ENCODE data around the gene WNT3A. TPM values are rescaled to one million over a fixed set of nuclear protein-coding genes. Genes with fewer than 3 reads are reported as not detected.

WNT3A gene
- total and polyA plus RNA-seq, 3 donors from 2014 or later: 0.08 to 0.19 (median 0.13) TPM

DNA sequence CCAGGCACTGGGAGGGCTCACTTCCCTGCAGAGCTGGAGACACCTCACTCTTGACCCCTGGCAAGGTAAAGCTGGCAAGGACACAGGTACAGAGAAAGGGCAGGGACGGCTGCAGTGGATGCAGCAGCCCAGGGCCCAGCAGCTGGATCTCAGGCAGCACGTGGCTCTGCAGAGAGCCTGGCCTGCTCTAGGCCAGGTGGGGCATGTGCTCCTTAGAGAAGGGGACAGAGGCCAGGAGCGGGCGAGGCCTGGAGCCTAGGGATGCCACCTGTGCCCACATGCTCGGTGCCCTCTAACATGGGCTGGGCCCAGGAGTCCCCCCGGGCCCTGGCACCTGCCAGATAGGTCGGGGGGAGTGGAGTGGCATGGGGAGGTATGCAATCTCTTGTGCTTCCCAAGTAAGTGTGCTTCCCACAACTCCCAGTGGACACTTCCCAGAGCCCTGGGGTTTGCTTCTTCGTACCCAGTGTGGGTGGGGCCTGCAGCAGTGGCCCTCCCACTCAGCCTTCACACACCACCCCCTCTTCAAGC is 30.0 kb downstream of the WNT3A start:
- H3K27ac ChIP-seq: no peak overlapping the region
- DNase-seq: no peak
- H3K27me3 ChIP-seq: no peaks in the 10 kb centered on the region

DNA sequence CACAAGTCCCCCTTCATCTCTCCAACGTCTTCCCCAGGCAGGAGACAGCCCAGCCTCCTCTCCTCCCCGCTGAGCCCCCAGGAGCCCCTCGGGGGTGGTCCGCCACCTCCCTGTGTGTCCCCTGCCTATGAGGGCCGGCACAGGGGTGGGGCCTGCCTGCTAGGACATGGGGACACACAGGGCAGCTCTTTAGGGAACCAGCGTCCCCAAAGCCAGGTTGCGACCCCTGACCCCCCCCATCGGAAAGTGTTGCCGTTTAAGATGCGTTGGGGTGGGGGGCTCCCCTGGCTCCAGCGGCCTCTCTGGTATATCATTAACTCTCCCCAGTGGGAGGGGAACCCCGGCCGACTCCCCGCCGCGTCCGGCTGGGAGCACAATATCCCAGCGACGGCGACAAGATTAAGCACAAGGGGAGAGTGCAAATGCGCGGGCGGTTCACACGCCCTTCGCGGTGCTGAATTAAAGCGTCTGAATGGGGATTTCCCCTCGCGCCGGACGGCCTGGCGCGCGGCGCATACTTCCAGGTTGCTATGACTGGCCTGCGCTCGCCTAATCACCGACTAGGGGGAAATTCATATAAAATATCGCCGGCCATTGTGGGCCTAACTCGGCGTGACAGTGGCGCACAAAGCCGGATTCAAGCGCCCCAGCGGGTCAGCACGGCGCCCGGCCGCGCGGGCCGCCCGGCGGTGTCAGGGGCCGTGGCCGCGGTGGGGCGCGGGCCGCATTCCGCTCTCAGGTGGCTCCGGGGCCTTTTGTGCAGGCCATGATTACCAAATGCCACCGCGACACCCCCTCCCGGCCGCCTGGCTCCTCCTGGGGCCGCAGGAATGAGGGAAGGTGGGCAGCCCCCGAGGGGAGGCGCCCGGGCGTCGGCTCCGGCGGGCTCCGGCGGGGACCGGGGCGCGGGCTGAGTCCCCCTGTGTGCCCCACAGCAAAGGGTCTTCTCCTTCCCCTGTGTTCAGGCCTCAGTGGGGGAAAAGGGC is 30.9 kb downstream of the WNT3A start:
- H3K36me3 ChIP-seq (ENCODE audit: low read depth, missing control alignments): no peaks in the 10 kb centered on the region
- peak overlapping the region in 1 of 2 donors; percentile 6 for H3K4me3 ChIP-seq
- no peak overlapping the region for H3K27ac ChIP-seq
- 1 to 8% methylated on average over 17 to 78 of the region's 80 CpGs for WGBS, 2 donors
- no peaks in the 10 kb centered on the region for H3K27me3 ChIP-seq
- intact Hi-C loops (cut with DNase I; ENCODE audit: low total_unique reads): no loop called here
- no peak for DNase-seq
- no peak for TF ChIP-seq POLR2A (IDR thresholded peaks at IDR 0.05)
- TF ChIP-seq, protein P1, sequence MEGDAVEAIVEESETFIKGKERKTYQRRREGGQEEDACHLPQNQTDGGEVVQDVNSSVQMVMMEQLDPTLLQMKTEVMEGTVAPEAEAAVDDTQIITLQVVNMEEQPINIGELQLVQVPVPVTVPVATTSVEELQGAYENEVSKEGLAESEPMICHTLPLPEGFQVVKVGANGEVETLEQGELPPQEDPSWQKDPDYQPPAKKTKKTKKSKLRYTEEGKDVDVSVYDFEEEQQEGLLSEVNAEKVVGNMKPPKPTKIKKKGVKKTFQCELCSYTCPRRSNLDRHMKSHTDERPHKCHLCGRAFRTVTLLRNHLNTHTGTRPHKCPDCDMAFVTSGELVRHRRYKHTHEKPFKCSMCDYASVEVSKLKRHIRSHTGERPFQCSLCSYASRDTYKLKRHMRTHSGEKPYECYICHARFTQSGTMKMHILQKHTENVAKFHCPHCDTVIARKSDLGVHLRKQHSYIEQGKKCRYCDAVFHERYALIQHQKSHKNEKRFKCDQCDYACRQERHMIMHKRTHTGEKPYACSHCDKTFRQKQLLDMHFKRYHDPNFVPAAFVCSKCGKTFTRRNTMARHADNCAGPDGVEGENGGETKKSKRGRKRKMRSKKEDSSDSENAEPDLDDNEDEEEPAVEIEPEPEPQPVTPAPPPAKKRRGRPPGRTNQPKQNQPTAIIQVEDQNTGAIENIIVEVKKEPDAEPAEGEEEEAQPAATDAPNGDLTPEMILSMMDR (IDR thresholded peaks at IDR 0.05): no peak
- no peaks in the 10 kb centered on the region for H3K9me3 ChIP-seq
- H3K4me1 ChIP-seq: no peaks in the 10 kb centered on the region

More for the DNA sequence above, 30.0 kb downstream of the WNT3A start:
- H3K4me1 ChIP-seq: no peaks in the 10 kb centered on the region
- intact Hi-C loops (cut with DNase I; ENCODE audit: low total_unique reads): no loop called here
- whole genome bisulfite sequencing, 2 donors: 85 to 93% methylated on average over 2 to 8 of the region's 8 CpGs
- no peaks in the 10 kb centered on the region for H3K9me3 ChIP-seq
- no peak for TF ChIP-seq POLR2A (IDR thresholded peaks at IDR 0.05)
- TF ChIP-seq, protein P1 (IDR thresholded peaks at IDR 0.05): no peak
- H3K4me3 ChIP-seq: no peak overlapping the region
- H3K36me3 ChIP-seq (ENCODE audit: low read depth, missing control alignments): no peaks in the 10 kb centered on the region

DNA sequence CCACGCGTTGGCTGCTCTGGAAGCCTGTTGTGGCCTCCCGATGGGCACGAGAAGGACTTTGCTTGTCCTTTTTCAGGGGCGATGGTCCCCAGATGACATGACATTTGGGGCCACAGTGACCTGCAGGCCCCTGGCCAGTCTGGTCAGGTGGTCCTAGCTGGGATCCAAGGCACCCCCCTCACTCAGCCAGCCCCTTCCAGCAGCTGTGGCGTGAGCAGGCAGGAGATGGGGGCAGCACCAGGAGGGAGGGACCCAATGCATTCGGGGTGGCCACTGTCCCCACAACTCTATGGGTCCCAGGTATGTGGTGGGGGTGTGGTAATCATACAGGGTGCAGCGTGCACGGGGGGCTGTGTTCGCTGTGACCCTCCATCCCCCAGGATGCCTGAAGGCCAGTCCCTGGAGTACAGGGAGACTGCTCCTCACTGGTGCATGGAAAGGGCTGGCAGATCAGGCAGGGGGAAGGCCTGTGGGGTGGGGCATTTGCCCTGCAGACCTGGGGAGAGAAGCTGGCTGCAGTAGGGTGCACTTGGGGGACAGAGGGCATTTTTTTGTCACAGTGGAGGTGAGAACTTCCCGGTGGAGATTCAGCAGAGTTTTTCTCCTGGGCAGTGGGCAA is 31.7 kb downstream of the WNT3A start:
- Histone ChIP-seq H3K36me3 (ENCODE audit: low read depth, missing control alignments) (no peaks in the 10 kb centered on the region), H3K4me1 (no peaks in the 10 kb centered on the region), H3K9me3 (no peaks in the 10 kb centered on the region), H3K27me3 (no peaks in the 10 kb centered on the region), H3K27ac (no peak overlapping the region), H3K4me3 (peak overlapping the region in 1 of 2 donors; percentile 6)
- WGBS, 2 donors: 73 to 91% methylated on average over 4 to 11 of the region's 11 CpGs
- DNase-seq: no peak
- no peak for TF ChIP-seq POLR2A (IDR thresholded peaks at IDR 0.05)
- TF ChIP-seq, protein P1 (IDR thresholded peaks at IDR 0.05): no peak
- intact Hi-C loops (cut with DNase I; ENCODE audit: low total_unique reads): no loop called here

DNA sequence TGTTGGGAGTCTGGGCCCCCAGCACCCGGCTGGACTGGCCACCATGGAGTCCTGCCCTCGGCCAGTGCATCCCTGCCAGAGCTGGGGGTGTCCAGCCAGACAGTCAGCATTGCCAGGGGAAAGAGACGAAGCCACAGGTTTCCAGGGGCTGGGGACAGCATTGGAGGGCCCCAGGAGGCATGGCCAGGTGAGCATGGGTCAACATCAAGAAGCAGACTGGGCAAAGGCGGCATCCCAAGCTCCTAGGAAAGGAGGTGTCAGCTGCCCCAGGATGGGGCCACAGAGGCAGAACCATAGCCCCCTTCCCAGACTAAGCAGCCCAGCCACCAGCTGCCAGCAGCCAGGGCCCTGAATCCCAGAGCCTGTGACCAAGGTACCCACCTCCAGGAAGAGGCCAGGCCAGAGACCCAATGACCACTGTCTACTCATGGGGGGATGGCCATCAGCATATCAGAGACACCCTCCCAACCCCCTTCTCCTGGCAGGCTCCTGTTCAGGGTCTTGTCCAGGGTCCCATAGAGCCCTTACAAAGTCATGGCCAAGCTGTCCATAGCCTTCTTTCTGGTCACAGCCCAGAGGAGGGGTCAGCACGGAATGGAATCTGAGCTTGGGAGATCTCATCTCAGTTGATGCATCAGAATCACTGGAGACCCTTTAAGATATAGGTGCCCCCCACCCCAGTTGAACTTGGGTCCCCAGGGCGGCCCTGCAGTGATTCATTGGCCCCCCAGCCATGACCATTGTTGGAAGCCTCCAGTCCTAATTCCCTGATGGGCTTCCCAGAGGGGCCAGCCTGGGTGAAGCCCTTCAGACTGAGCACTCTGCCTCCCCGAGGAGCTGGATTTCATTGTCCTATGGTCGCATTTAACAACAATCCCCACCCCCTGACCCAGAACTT is 32.5 kb downstream of the WNT3A start:
- Histone ChIP-seq H3K36me3 (ENCODE audit: low read depth, missing control alignments) (no peaks in the 10 kb centered on the region), H3K4me1 (no peaks in the 10 kb centered on the region), H3K27ac (no peak overlapping the region), H3K9me3 (no peaks in the 10 kb centered on the region), H3K27me3 (no peaks in the 10 kb centered on the region), H3K4me3 (no peak overlapping the region)
- intact Hi-C loops (cut with DNase I; ENCODE audit: low total_unique reads): no loop called here
- TF ChIP-seq, protein P1 (IDR thresholded peaks at IDR 0.05): no peak
- TF ChIP-seq POLR2A (IDR thresholded peaks at IDR 0.05): no peak
- no peak for DNase-seq
- WGBS, 2 donors: 89 to 90% methylated on average over 5 to 8 of the region's 8 CpGs
